Naive thymus-derived CD4-positive, alpha-beta T cell (primary cell): ENCODE results near the gene MTERF1. TPM values are rescaled to one million over a fixed set of nuclear protein-coding genes. Genes with fewer than 3 reads are reported as not detected.

Experiments used
- ATAC-seq: fragments of 150-1000 bp; cut with Tn5 transposase; 2 replicates; pipeline ENCODE4 v1.10.0; 2021; ENCODE audit warnings: mild to moderate bottlenecking, moderate library complexity
- CTCF ChIA-PET: fragments of 350-600 bp; sonication (Branson Sonifier 250); formaldehyde crosslinking; loops from one replicate; lab custom pipeline; 2021; ENCODE audit warnings: antibody characterized with exemption; lab: Charles Lee
- POLR2A ChIA-PET: fragments of 350-600 bp; sonication (Branson Sonifier 250); formaldehyde crosslinking; loops from one replicate; lab custom pipeline; 2021; ENCODE audit warnings: antibody characterized with exemption, inconsistent platforms; lab: Charles Lee
- DNase-seq, 9 donors: peaks; one replicate each; pipeline versions ENCODE4 v3.0.0 to v3.0.0-alpha.2; 2020 to 2022; ENCODE audit warnings: mixed read lengths in 1 of 9
- H3K27ac ChIP-seq: one replicate; pipeline ENCODE4 v1.7.0; 2013; ENCODE audit warnings: mild to moderate bottlenecking, low read depth, low read length, moderate library complexity
- H3K27me3 ChIP-seq, 2 donors: one replicate each; pipeline ENCODE4 v1.7.0; 2013; ENCODE audit warnings: low read length in 2 of 2, mild to moderate bottlenecking in 2 of 2, moderate library complexity in 2 of 2; ENCODE audit not compliant: control insufficient read depth in 2 of 2, insufficient read depth in 2 of 2
- H3K36me3 ChIP-seq, 3 experiments: 1 replicate in 2 of 3; 2 replicates in 1 of 3; pipeline ENCODE4 v1.7.0; 2013; ENCODE audit warnings: low read length in 3 of 3, mild to moderate bottlenecking in 3 of 3, moderate library complexity in 1 of 3; ENCODE audit not compliant: insufficient read depth in 3 of 3, control insufficient read depth in 2 of 3
- H3K4me1 ChIP-seq, 2 donors: one replicate each; pipeline ENCODE4 v1.7.0; 2013; ENCODE audit warnings: low read length in 2 of 2, mild to moderate bottlenecking in 2 of 2, moderate library complexity in 1 of 2; ENCODE audit not compliant: control insufficient read depth in 2 of 2, insufficient read depth in 2 of 2
- H3K4me3 ChIP-seq: 2 replicates; pipeline ENCODE4 v1.7.0; 2013; ENCODE audit warnings: mild to moderate bottlenecking, low read length
- H3K9me3 ChIP-seq, 3 experiments: 1 replicate in 2 of 3; 2 replicates in 1 of 3; pipeline ENCODE4 v1.7.0; 2013; ENCODE audit warnings: low read length in 3 of 3; ENCODE audit not compliant: control insufficient read depth in 2 of 3
- H3K27ac Mint-ChIP-seq, 9 donors: one replicate each; pipeline ENCODE4 v1.8.0; 2020 to 2022; ENCODE audit warnings: mixed read lengths in 9 of 9, mild to moderate bottlenecking in 8 of 9, moderate library complexity in 5 of 9, inconsistent platforms in 2 of 9
- H3K27me3 Mint-ChIP-seq, 5 donors: one replicate each; pipeline ENCODE4 v1.8.0; 2021 to 2022; ENCODE audit warnings: mixed read lengths in 5 of 5, mild to moderate bottlenecking in 1 of 5
- H3K36me3 Mint-ChIP-seq, 5 donors: one replicate each; pipeline ENCODE4 v1.8.0; 2020 to 2022; ENCODE audit warnings: mixed read lengths in 5 of 5, mild to moderate bottlenecking in 3 of 5, inconsistent platforms in 1 of 5
- H3K4me1 Mint-ChIP-seq, 7 donors: one replicate each; pipeline ENCODE4 v1.8.0; 2020 to 2022; ENCODE audit warnings: mixed read lengths in 7 of 7, mild to moderate bottlenecking in 3 of 7, inconsistent platforms in 1 of 7
- H3K4me3 Mint-ChIP-seq, 10 donors: one replicate each; pipeline ENCODE4 v1.8.0; 2020 to 2022; ENCODE audit warnings: mild to moderate bottlenecking in 10 of 10, mixed read lengths in 10 of 10, moderate library complexity in 6 of 10, inconsistent platforms in 2 of 10
- H3K9me3 Mint-ChIP-seq, 11 donors: one replicate each; pipeline ENCODE4 v1.8.0; 2020 to 2022; ENCODE audit warnings: mixed read lengths in 11 of 11, mild to moderate bottlenecking in 4 of 11, inconsistent platforms in 1 of 11, moderate library complexity in 1 of 11
- intact Hi-C, 2 donors: fragments of 100-400 bp; cut with micrococcal nuclease; formaldehyde crosslinking; loops; one replicate each; pipeline ENCODE4 v1.15.1; 2023
- polyA plus RNA-seq, 2 donors: library from polyadenylated mRNA; unstranded; fragments of 300-500 nt; fragmentation: Illumina TruSeq; gene quantifications; one replicate each; pipeline ENCODE4 v1.2.3, GENCODE V29; 2021
- total RNA-seq, 6 experiments: library from RNA in 5 of 6; stranded (reverse) in 5 of 6; gene quantifications; 1 replicate in 5 of 6; 2 replicates in 1 of 6; pipeline ENCODE4 v1.2.3 and lab custom pipeline; 2021 to 2026

MTERF1 gene
- total and polyA plus RNA-seq, 7 experiments from 2014 or later: 9.6 to 32.7 (median 17.2) TPM

DNA sequence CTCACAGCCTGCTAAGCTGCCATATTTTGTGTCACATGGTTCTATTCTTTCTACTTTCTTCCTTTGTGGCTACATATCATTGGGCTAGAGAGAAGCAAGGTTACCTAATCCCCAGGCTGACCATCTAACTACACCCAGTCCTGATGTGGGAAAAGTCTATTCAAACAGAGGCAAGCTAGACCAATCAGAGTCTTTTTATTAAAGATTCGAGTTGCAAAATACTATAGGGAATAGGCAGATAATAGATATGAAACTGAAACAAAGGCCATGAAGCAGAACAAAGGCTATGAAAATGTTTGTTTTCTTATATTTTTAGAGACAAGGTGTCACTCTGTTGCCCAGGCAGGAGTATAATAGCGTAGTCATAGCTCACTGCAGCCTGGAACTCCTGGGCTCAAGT lies 36.7 kb downstream of the MTERF1 start:
- CTCF ChIA-PET: no interaction called here
- H3K36me3 ChIP-seq: no peaks in the 10 kb centered on the region
- H3K27me3 ChIP-seq: no peaks in the 10 kb centered on the region
- Mint-ChIP-seq H3K27me3 (no peaks in the 10 kb centered on the region), H3K36me3 (peaks cover 1 to 38% (median 23%) of the 10 kb centered on the region in 5 donors), H3K4me1 (peaks cover 0 to 5% (median 0%) of the 10 kb centered on the region in 7 donors), H3K9me3 (peaks cover 0 to 22% (median 8%) of the 10 kb centered on the region in 11 donors), H3K4me3 (no peak overlapping the region), H3K27ac (no peak overlapping the region)
- H3K27ac ChIP-seq: no peak overlapping the region
- H3K9me3 ChIP-seq: peaks cover 0 to 6% (median 0%) of the 10 kb centered on the region in 3 experiments
- intact Hi-C loops: no loop called here
- POLR2A ChIA-PET: no interaction called here
- DNase-seq: no peak
- no peak overlapping the region for H3K4me3 ChIP-seq
- no peaks in the 10 kb centered on the region for H3K4me1 ChIP-seq
- no peak for ATAC-seq

DNA sequence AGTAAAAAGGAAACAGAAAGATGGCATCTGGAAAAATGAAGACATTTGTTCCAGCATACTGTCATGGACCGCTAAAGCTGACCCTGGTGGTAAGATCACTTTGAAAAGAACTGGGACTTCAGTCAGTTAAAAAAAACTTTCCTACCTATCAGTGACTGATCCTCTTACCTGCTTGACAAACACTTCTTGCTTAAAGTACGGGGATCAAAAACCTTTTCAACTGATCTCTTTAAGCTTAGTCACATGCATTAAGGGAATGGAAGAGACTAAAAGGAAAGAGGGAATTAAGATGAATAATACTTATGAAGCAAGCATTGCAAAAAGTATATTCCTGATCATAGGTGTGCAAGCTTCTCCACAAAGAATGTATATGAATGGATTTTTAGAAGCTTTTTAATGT lies 42.1 kb downstream of the MTERF1 start:
- DNase-seq: no peak
- Histone ChIP-seq H3K27ac (no peak overlapping the region), H3K4me3 (no peak overlapping the region), H3K27me3 (no peaks in the 10 kb centered on the region), H3K4me1 (no peaks in the 10 kb centered on the region), H3K36me3 (no peaks in the 10 kb centered on the region), H3K9me3 (peaks cover 0 to 6% (median 0%) of the 10 kb centered on the region in 3 experiments)
- H3K4me1 Mint-ChIP-seq: peaks cover 0 to 5% (median 0%) of the 10 kb centered on the region in 7 donors
- intact Hi-C loops: no loop called here
- ChIA-PET POLR2A (no interaction called here), CTCF (no interaction called here)
- no peak overlapping the region for H3K4me3 Mint-ChIP-seq
- H3K27me3 Mint-ChIP-seq: no peaks in the 10 kb centered on the region
- no peak overlapping the region for H3K27ac Mint-ChIP-seq
- no peak for ATAC-seq
- peaks cover 0 to 18% (median 4%) of the 10 kb centered on the region in 11 donors for H3K9me3 Mint-ChIP-seq
- peaks cover 1 to 12% (median 6%) of the 10 kb centered on the region in 5 donors for H3K36me3 Mint-ChIP-seq

DNA sequence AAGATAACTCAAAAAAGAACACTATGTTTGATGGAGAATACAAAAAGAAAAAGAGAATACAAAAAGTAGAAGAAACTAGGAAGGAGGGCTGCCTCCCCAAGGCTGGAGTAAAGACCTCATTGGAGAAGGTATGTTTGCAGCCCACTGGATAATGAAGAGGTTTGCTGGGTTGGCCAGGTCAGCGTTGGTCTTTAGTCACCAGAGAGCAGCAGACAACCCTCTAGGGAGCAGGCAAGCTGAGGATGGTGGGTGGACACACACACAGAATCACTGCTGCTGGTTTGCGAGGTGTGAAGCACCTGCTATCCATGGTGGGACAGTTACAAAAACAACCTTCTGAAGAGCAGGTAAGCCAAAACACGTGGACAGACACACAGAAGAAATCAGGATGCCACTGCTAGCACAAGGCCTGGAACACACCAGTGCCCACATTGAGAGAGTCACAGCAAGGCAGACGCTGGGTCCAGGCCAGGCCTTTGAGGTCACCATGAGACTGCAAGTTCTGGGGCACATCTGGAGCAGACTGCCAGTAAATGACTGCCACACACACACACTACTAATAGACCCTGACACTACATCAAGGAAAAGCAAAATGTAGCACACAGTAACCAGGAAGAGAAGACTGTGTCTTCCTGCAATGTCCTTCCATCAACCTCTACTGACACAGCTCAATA lies 43.0 kb downstream of the MTERF1 start:
- Mint-ChIP-seq H3K4me3 (no peak overlapping the region), H3K27me3 (no peaks in the 10 kb centered on the region), H3K4me1 (peaks cover 0 to 5% (median 0%) of the 10 kb centered on the region in 7 donors), H3K9me3 (peaks cover 0 to 16% (median 4%) of the 10 kb centered on the region in 11 donors), H3K27ac (no peak overlapping the region), H3K36me3 (peaks cover 1 to 11% (median 6%) of the 10 kb centered on the region in 5 donors)
- CTCF ChIA-PET: no interaction called here
- no peak for ATAC-seq
- H3K36me3 ChIP-seq: no peaks in the 10 kb centered on the region
- no peak for DNase-seq
- POLR2A ChIA-PET: no interaction called here
- no peaks in the 10 kb centered on the region for H3K27me3 ChIP-seq
- H3K27ac ChIP-seq: no peak overlapping the region
- H3K4me3 ChIP-seq: no peak overlapping the region
- peaks cover 0 to 5% (median 0%) of the 10 kb centered on the region in 3 experiments for H3K9me3 ChIP-seq
- intact Hi-C loops: no loop called here
- no peaks in the 10 kb centered on the region for H3K4me1 ChIP-seq

DNA sequence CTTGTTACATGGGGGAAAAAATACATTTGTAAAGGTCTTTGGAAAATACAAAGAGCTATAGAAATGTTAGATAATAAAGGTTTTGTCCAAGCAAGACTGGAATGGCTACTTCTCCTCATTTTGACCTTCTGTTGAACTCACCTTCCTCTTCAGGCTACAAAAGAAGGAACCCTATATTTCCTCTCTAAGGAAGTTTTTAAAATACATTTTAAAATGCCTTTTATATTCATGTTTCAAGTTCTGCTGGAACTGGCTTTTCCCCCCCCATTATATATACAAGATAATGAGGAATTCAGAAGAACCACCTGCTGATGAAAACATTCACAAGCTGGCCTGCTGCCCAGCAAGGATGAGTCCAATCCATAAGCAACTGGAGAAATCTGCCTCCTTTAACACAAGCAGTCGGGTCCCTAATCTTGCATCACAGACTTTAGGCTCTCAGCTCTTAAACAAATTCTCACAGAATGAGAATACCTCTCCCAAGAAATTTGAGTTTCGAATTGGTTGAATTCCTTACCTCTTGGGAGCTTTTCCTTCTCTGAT lies 44.6 kb downstream of the MTERF1 start:
- Histone ChIP-seq H3K36me3 (no peaks in the 10 kb centered on the region), H3K4me3 (no peak overlapping the region), H3K4me1 (no peaks in the 10 kb centered on the region), H3K27ac (no peak overlapping the region), H3K27me3 (no peaks in the 10 kb centered on the region), H3K9me3 (no peaks in the 10 kb centered on the region)
- POLR2A ChIA-PET: no interaction called here
- Mint-ChIP-seq H3K4me3 (no peak overlapping the region), H3K36me3 (peaks cover 0 to 8% (median 0%) of the 10 kb centered on the region in 5 donors), H3K27me3 (peaks cover 0 to 1% (median 0%) of the 10 kb centered on the region in 5 donors), H3K9me3 (peaks cover 0 to 3% (median 0%) of the 10 kb centered on the region in 11 donors), H3K27ac (no peak overlapping the region), H3K4me1 (peaks cover 0 to 3% (median 0%) of the 10 kb centered on the region in 7 donors)
- CTCF ChIA-PET: no interaction called here
- intact Hi-C loops: no loop called here
- no peak for ATAC-seq
- DNase-seq: no peak

DNA sequence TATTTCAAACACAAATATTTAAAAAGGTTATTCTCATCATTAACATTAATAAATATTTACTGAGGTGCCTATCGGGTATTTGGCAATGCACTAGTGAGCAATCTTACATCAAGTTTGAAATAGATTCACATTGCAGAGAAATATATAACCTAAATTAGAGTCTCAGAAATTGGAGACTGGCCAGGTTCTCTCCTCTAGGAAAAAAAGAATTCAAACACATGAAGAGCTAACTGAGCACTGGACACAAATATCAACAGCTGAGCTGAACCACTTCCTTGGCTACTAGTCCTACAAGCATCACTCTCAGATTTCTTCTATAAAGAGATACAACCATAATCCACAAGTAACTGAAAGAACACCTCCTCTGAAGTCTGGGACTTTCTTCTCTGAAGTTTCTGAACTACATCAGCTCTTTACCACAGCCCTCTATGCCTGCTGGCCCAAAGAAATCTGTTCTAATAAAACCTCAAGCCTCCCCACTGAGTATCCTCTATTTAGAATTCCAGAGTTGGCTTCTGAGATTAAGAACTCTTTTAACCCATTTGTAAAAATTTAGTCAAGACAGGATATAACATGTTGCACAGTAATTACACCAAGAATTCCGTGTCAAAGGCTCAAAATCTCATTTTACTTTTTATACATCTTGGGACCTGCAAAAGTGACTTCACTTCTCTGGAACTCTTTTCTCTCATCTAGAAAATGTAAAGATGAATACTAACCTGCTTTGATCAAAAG lies 45.2 kb downstream of the MTERF1 start:
- Histone ChIP-seq H3K9me3 (no peaks in the 10 kb centered on the region), H3K27me3 (no peaks in the 10 kb centered on the region), H3K36me3 (no peaks in the 10 kb centered on the region), H3K4me1 (no peaks in the 10 kb centered on the region), H3K4me3 (no peak overlapping the region), H3K27ac (no peak overlapping the region)
- ChIA-PET POLR2A (interaction anchor here (0.6 kb wide), 1 partner anchor 1576 kb away, joined by 3 read pairs; no protein-coding TSS in a partner anchor), CTCF (no interaction called here)
- peaks cover 0 to 3% (median 0%) of the 10 kb centered on the region in 7 donors for H3K4me1 Mint-ChIP-seq
- intact Hi-C loops: no loop called here
- H3K27ac Mint-ChIP-seq: no peak overlapping the region
- H3K9me3 Mint-ChIP-seq: peaks cover 0 to 2% (median 0%) of the 10 kb centered on the region in 11 donors
- H3K27me3 Mint-ChIP-seq: peaks cover 0 to 4% (median 0%) of the 10 kb centered on the region in 5 donors
- no peak for DNase-seq
- ATAC-seq: no peak
- peaks cover 0 to 8% (median 0%) of the 10 kb centered on the region in 5 donors for H3K36me3 Mint-ChIP-seq
- H3K4me3 Mint-ChIP-seq: no peak overlapping the region

DNA sequence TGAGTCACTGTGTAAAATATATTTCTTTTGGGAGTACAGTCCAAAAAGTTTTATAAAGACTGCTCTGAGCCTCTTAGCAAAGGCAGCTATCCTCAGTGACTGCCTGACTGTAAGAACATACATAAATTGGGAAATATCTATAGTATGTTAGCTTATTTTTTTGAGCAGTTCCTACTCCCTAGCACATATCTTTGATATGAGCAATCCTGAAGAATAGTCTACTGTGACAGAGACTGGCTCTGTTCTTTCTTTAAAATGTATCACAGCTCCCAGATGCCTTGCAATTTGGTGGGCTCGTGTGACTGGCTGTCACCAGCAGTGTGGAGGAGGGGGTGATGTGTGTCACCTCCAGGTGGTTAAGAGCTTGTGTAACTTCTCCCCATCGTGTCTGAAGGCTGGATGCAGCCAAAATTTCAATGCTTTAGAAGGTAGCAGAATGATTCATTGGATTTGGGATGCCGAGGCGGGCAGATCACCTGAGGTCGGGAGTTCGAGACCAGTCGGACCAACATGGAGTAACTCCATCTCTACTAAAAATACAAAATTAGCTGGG lies 47.9 kb downstream of the MTERF1 start:
- H3K9me3 ChIP-seq: no peaks in the 10 kb centered on the region
- POLR2A ChIA-PET: no interaction called here
- H3K27ac ChIP-seq: no peak overlapping the region
- Mint-ChIP-seq H3K9me3 (no peaks in the 10 kb centered on the region), H3K27ac (no peak overlapping the region), H3K4me1 (peaks cover 0 to 1% (median 0%) of the 10 kb centered on the region in 7 donors), H3K4me3 (no peak overlapping the region), H3K36me3 (peaks cover 0 to 7% (median 0%) of the 10 kb centered on the region in 5 donors), H3K27me3 (peaks cover 0 to 6% (median 0%) of the 10 kb centered on the region in 5 donors)
- no peaks in the 10 kb centered on the region for H3K4me1 ChIP-seq
- H3K27me3 ChIP-seq: no peaks in the 10 kb centered on the region
- CTCF ChIA-PET: no interaction called here
- intact Hi-C loops: loop anchor here in 1 of 2 donors (5.0 kb wide), 1 partner anchor 110 kb away; the partner anchor contains the start of gene AKAP9
- no peak overlapping the region for H3K4me3 ChIP-seq
- no peak for DNase-seq
- ATAC-seq: no peak
- H3K36me3 ChIP-seq: no peaks in the 10 kb centered on the region
